Adrenal gland (tissue), 12 donors: Measurements from ENCODE around the gene AXIN1. TPM values are rescaled to one million over a fixed set of nuclear protein-coding genes. Genes with fewer than 3 reads are reported as not detected.

Experiments
- DNase-seq, 7 donors: peaks; one replicate each; pipeline ENCODE4 v3.0.0-alpha.2; 2019 to 2020
- H3K27ac ChIP-seq, 5 donors: fragments of 200-600 bp; sonication (generic) in 4 of 5; 1 replicate in 3 of 5; 2 replicates in 2 of 5; pipeline versions ENCODE4 v1.5.1 to v1.8.0; 2016 to 2020; ENCODE audit warnings: mild to moderate bottlenecking in 1 of 5
- H3K27me3 ChIP-seq: fragments of 200-600 bp; 2 replicates; pipeline ENCODE4 v1.8.0; 2021
- H3K36me3 ChIP-seq, 2 donors: fragments of 200-600 bp; replicated peaks in 1 of 2; 1 replicate in 1 of 2; 2 replicates in 1 of 2; pipeline versions ENCODE4 v1.5.1 to v1.8.0; 2018 to 2022
- H3K4me1 ChIP-seq, 2 donors: fragments of 200-600 bp; replicated peaks in 1 of 2; 1 replicate in 1 of 2; 2 replicates in 1 of 2; pipeline versions ENCODE4 v1.5.1 to v1.8.0; 2018 to 2021
- H3K4me3 ChIP-seq, 4 donors: fragments of 200-600 bp; sonication (generic) in 3 of 4; one replicate each; pipeline ENCODE4 v1.5.1; 2016 to 2018
- H3K9me3 ChIP-seq, 3 donors: fragments of 200-600 bp; sonication (generic) in 1 of 3; replicated peaks in 1 of 3; 1 replicate in 2 of 3; 2 replicates in 1 of 3; pipeline versions ENCODE4 v1.5.1 to v1.8.0; 2016 to 2021
- POLR2A ChIP-seq, 2 donors: fragments of 450-650 bp; IDR thresholded peaks; one replicate each; pipeline ENCODE4 v1.6.1; 2017; ENCODE audit warnings: antibody characterized with exemption in 2 of 2, mild to moderate bottlenecking in 2 of 2, moderate library complexity in 1 of 2
- WGBS, 4 donors: extraction: QIAGEN DNeasy Blood & Tissue Kit in 2 of 4; methylation state at CpG; one replicate each; pipeline versions ENCODE4 v1.1.5 to v1.1.7; 2013 to 2017; 5-methylcytosine and 5-hydroxymethylcytosine counted together
- intact Hi-C, 2 donors: fragments of 100-400 bp; cut with DNase I; formaldehyde crosslinking; loops; one replicate each; pipeline versions ENCODE4 v1.14.1 to v1.15.0; 2022 to 2023
- polyA plus RNA-seq, 3 donors: library from polyadenylated mRNA; stranded (reverse); fragments of 200-250 nt in 2 of 3; fragments of 350-450 nt in 1 of 3; fragmentation: Illumina TruSeq in 1 of 3; extraction: RNeasy Lipid Tissue Mini Kit (QIAGEN cat#74804) in 1 of 3; gene quantifications; one replicate each; pipeline ENCODE4 v1.2.3, GENCODE V29; 2013 to 2014
- total RNA-seq, 9 donors: library from RNA; depleted of rRNA in 4 of 9; stranded (reverse); fragments of >200 nt in 4 of 9; fragments of 120-200 nt in 1 of 9; fragmentation: NEBNext Ultra II Directional in 1 of 9; extraction: Animal tissue kit (Norgen Biotek cat#: 25700) in 1 of 9; gene quantifications; one replicate each; pipeline versions ENCODE4 v1.1.0 to v1.2.4, GENCODE V29; 2013 to 2023
- TF ChIP-seq, protein P1 (sequence below), 6 experiments: fragments of 450-650 bp in 4 of 6; fragments of 200-600 bp in 2 of 6; sonication (generic) in 1 of 6; IDR thresholded peaks; 1 replicate in 5 of 6; 2 replicates in 1 of 6; pipeline versions ENCODE4 v1.5.1 to v1.8.0; 2016 to 2021; ENCODE audit warnings: antibody characterized with exemption in 6 of 6, mild to moderate bottlenecking in 2 of 6, moderate library complexity in 1 of 6
- donor health status: healthy with polysubstance abuse.
- donor health status: Bipolar disorder and iron deficiency.
- donor health status: DM: yes; HTN: yes; CAD: no.
- donor health status: DM: no; HTN: no; CAD: no.
- donor health status: DM: no; HTN: no; CAD: no.
- donor health status: DM: yes; HTN: yes; CAD: no.

Gene AXIN1
- total and polyA plus RNA-seq, 12 donors = 5.6 to 22.4 (median 16.2) TPM

DNA sequence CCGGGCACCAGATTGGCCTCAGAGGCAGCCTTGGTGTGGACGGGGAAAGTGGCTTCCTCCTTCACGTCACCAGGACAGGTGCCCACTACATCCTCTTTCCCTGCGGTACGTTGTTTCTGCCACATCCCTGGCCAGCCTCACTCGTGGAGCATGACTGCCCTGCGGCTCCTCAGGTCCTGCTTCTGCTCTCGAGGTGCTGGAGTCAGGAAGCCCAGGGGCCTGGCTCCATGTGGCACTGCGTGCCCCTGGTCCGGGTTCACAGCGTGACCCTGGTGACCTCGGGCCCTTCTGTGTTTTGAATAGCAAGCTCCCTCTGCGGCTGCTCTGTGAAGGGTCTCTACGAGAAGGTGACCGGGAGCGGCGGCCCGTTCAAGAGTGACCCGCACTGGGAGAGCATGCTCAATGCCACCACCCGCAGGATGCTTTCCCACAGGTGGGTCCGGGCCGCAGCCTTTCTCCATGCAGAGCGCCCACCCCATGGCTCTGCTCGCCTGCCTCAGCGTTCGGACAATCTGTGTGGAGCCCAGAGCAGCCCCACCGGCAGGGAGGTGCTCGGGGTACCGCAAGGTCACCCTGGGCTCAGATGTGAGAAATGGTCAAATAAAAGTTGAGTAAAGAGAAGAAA, 90.3 kb downstream of the AXIN1 start:
- Histone ChIP-seq H3K4me3 (no peak overlapping the region), H3K36me3 (peaks cover 0 to 65% of the 10 kb centered on the region in 2 donors), H3K27ac (no peak overlapping the region), H3K4me1 (no peaks in the 10 kb centered on the region), H3K9me3 (no peaks in the 10 kb centered on the region), H3K27me3 (no peaks in the 10 kb centered on the region)
- intact Hi-C loops = no loop called here
- no peak for DNase-seq
- WGBS, 4 donors = 87 to 93% (median 92%) methylated on average over 8 to 29 of the region's 29 CpGs
- TF ChIP-seq, protein P1, sequence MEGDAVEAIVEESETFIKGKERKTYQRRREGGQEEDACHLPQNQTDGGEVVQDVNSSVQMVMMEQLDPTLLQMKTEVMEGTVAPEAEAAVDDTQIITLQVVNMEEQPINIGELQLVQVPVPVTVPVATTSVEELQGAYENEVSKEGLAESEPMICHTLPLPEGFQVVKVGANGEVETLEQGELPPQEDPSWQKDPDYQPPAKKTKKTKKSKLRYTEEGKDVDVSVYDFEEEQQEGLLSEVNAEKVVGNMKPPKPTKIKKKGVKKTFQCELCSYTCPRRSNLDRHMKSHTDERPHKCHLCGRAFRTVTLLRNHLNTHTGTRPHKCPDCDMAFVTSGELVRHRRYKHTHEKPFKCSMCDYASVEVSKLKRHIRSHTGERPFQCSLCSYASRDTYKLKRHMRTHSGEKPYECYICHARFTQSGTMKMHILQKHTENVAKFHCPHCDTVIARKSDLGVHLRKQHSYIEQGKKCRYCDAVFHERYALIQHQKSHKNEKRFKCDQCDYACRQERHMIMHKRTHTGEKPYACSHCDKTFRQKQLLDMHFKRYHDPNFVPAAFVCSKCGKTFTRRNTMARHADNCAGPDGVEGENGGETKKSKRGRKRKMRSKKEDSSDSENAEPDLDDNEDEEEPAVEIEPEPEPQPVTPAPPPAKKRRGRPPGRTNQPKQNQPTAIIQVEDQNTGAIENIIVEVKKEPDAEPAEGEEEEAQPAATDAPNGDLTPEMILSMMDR (IDR thresholded peaks at IDR 0.05) = no peak
- TF ChIP-seq POLR2A (IDR thresholded peaks at IDR 0.05) = no peak

DNA sequence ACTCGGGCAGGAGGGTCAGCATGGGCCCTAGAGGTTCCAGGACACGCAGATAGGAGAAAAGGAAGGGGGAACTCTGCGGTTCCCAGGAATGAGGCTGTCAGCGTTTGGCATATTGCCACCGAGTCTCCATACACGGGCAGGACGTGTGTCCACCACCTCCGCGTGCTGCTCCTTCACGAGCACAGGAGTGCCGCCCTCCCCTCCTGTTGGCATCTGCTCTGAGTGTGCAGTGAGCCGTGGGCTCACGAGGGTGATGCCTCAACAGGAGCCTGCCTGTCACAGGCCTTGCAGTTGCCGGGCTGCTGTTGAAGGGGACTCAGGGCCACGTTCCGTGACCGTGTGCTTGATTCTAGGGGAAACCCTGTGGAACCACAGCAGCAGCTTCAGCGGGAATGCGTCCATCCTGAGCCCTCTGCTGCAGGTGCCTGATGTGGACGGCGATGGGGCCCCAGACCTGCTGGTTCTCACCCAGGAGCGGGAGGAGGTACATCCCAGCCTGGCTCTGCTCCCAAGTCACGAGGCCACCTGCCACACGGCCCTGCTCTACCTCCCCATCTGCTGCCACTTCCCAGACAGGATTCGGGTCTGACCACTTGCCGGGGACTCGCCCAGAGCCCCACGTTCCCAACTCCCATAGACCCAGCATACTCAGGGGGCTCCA, 91.4 kb downstream of the AXIN1 start:
- WGBS, 4 donors = 89 to 95% (median 94%) methylated on average over 13 to 28 of the region's 28 CpGs
- H3K4me1 ChIP-seq = no peaks in the 10 kb centered on the region
- no peak for DNase-seq
- H3K9me3 ChIP-seq = no peaks in the 10 kb centered on the region
- no peak overlapping the region for H3K27ac ChIP-seq
- intact Hi-C loops = no loop called here
- H3K36me3 ChIP-seq = peaks cover 0 to 65% of the 10 kb centered on the region in 2 donors
- TF ChIP-seq, protein P1 (IDR thresholded peaks at IDR 0.05) = no peak
- no peak overlapping the region for H3K4me3 ChIP-seq
- no peaks in the 10 kb centered on the region for H3K27me3 ChIP-seq

DNA sequence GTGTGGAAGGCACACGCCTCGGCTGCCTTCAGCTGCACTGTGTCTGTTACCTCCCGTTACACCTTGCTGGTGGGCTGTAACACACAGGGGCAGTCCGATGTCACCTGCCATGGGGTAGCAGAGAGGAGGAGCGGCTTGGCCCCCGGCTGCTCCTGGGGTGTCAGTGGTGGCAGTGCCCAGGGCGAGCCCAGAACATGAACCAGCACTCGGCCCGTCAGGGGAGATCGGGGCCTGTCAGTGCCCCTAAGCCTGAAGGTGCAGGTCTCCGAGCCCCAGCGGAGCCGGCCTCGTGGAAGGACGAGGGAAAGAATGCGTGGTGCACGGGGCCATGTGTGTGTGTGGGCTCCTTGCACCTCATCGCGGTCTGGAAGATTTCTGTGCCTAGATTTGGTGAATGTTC, 92.2 kb downstream of the AXIN1 start:
- no peaks in the 10 kb centered on the region for H3K27me3 ChIP-seq
- H3K4me3 ChIP-seq = no peak overlapping the region
- intact Hi-C loops = no loop called here
- peaks cover 0 to 72% of the 10 kb centered on the region in 2 donors for H3K36me3 ChIP-seq
- 93 to 96% (median 95%) methylated on average over 18 to 19 of the region's 19 CpGs for WGBS, 4 donors
- H3K9me3 ChIP-seq = no peaks in the 10 kb centered on the region
- TF ChIP-seq, protein P1 (IDR thresholded peaks at IDR 0.05) = no peak
- no peak for TF ChIP-seq POLR2A (IDR thresholded peaks at IDR 0.05)
- no peak for DNase-seq
- no peaks in the 10 kb centered on the region for H3K4me1 ChIP-seq
- H3K27ac ChIP-seq = no peak overlapping the region

DNA sequence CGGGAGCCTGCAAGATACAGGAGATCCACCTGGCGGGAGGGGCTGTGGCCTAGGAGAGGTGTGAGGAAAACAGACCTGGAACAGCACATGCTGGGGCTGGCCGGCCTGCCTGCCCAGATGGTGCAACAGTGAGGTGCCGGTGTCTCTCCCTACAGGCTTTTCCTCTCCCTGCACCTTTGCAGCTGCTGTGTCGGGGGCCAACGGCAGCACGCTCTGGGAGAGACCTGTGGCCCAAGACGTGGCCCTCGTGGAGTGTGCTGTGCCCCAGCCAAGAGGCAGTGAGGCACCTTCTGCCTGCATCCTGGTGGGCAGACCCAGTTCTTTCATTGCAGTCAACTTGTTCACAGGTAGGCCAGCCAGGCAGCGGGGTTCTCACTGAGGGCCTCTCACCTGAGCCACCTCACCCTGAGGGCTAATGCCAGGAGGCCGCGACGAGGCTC, 92.7 kb downstream of the AXIN1 start:
- intact Hi-C loops = no loop called here
- Histone ChIP-seq H3K27me3 (no peaks in the 10 kb centered on the region), H3K9me3 (no peaks in the 10 kb centered on the region), H3K36me3 (peaks cover 0 to 70% of the 10 kb centered on the region in 2 donors), H3K4me3 (no peak overlapping the region), H3K4me1 (no peaks in the 10 kb centered on the region), H3K27ac (no peak overlapping the region)
- TF ChIP-seq, protein P1 (IDR thresholded peaks at IDR 0.05) = no peak
- TF ChIP-seq POLR2A (IDR thresholded peaks at IDR 0.05) = no peak
- 87 to 96% (median 94%) methylated on average over 8 to 13 of the region's 13 CpGs for WGBS, 4 donors
- no peak for DNase-seq
